8988T (cell line): ENCODE measurements around the gene SPATA25.
"Not testable (repeated sequence)": the region's sequence is repeated elsewhere in the genome, so short reads cannot be mapped to it uniquely, and the experiment has no call there.

Experiments used
- DNase-seq: peaks from one replicate; pipeline ENCODE4 v3.0.0; 2011

SPATA25 gene

GRCh38 chr20:45892049-45892825 lies 4.8 kb upstream of the SPATA25 start:
- peak; percentile 73 for DNase-seq

- DNase-seq = peak; percentile 99
Measured at GRCh38 chr20:45890985-45891983, 3.9 kb upstream of the SPATA25 start, which contains the start of the genes CTSA and NEURL2. Gene CTSA, plus strand, starts transcription at chr20:45891335. Its CDS starts 234 bp downstream, at chr20:45891569. Gene NEURL2, minus strand, starts transcription at chr20:45891208. Its CDS starts 217 bp downstream, at chr20:45890991.

DNA sequence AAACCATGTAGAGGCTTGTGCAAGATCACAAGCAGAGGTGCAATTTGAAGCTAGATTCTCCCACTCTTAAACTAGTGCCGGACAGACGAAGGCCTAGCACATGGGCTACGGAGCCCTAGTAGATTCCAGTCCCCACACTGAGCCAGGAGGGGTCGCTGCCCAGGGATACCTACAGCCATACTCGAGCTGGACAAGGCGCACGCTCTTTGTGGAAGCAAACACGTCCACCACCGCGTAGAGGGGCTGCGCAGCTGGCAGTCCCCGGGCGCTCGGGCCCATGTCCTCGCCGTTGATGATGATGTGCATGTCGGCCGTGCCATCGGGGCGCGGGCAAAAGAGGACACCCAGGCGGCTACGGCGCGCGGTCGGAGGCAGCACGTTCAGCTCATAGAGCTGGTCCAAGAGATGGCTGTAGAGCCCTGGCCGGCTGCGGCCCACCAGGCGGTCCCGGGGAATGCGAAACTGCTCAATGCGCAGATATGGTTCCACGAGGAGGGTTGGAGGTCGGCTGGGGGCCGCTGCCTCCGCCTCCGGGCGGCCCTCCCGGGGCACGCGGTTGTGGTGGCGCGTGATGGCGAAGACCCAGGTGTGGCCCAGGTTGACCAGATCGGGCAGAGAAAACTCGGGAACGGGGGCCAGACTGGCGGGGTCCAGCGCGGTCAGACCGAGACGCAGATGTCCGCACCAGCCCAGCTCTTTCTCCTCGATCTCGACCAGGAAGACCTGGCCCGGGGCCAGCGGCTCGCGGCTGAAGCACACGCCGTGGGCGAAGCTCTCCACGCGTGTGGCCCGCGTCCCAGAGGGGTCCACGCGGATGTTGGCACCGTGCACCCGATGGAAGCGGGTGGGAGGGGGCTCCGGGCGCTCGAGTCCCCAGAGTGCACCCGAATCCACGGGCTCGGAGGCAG lies 2.9 kb upstream of the SPATA25 start:
- DNase-seq = no peak

DNA sequence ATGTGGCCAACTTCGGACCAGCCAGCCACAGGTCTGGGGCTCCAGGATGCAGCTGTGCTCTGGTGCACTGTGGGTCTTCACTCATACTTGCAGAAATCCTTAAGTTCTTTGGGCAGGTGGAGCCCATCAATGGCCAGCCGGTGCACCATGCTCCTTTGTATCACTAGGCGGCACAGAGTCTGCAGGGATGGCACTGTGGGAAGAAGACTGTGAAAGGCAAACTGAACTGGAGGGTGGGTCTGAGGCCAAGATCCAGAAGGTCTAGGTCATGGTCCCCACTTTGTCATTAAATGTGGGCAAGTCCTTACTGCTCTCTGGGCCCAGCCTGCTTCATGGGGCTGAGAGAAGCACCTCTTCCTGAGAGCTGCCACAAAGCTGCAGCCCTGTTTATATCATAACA lies 1.3 kb upstream of the SPATA25 start:
- DNase-seq = no peak

DNA sequence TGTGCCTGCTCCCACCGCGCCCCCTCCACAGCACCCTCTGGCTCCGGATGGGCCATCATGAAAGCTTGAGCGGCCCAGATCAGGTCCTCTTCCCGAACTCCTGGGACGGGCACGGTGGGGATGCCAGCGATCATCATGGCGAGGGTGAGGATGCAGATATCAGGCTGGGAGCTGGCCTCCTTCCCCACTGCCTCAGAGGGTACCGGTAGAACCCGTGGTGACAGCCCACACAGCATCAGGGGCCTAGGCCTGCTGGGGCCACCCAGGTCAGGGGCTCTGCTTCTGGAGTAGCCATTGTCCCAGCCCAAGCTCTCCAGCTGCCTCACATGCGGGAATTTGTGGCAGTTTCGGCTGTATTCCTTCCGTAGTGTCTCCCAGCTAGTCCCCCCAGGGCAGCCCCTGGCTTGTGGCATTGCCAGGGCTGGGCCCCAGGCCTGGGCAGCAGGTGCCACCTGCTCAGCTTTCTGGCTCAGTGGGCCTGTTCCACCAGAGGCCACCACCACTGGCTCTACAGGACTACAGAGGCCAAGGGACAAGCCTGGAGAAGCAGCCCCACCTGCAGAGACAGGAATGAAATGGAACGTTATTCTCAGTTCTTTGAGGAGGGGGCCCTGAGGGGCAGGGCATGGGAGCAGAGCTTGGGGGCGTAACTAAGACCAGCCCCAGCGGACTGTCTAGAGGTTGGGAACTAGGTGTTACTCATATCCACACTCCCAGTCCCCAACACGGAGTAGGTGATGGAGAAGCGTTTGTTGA lies 654 bp downstream of the SPATA25 start:
- DNase-seq = no peak

DNA sequence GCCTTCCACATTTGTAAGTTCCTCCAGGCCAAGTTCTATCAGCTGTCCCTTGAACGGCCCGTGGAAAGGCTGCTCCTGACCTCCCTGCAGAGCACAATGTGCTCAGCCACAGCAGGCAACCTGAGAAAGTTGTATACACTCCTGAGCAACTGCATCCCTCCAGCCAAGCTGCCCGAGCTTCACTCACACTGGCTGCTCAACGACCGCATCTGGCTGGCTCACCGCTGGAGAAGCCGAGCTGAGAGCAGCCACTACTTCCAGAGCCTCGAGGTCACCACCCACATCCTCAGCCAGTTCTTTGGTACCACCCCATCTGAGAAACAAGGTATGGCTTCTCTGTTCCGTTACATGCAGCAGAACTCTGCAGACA lies 4.3 kb downstream of the SPATA25 start:
- DNase-seq = no peak

DNA sequence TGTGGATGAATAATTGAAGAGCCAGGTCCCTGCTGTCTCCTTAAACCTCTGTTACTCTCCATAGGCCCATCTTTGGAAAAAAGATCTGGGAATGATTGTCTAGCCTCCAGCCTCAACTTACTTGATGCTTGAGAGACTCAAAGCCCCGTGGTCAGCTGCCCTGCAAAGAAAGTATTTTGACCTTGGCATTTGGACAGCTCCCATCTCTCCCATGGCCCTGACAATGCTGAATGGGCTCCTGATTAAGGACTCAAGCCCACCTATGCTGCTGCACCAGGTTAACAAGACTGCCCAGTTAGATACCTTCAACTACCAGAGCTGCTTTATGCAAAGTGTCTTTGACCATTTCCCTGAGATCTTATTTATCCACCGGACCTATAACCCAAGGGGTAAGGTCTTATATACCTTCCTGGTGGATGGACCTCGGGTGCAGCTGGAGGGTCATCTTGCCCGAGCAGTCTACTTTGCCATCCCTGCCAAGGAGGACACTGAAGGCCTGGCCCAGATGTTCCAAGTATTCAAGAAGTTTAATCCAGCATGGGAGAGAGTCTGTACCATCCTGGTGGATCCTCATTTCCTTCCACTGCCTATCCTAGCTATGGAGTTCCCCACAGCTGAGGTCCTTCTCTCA lies 4.8 kb downstream of the SPATA25 start:
- DNase-seq = no peak

DNA sequence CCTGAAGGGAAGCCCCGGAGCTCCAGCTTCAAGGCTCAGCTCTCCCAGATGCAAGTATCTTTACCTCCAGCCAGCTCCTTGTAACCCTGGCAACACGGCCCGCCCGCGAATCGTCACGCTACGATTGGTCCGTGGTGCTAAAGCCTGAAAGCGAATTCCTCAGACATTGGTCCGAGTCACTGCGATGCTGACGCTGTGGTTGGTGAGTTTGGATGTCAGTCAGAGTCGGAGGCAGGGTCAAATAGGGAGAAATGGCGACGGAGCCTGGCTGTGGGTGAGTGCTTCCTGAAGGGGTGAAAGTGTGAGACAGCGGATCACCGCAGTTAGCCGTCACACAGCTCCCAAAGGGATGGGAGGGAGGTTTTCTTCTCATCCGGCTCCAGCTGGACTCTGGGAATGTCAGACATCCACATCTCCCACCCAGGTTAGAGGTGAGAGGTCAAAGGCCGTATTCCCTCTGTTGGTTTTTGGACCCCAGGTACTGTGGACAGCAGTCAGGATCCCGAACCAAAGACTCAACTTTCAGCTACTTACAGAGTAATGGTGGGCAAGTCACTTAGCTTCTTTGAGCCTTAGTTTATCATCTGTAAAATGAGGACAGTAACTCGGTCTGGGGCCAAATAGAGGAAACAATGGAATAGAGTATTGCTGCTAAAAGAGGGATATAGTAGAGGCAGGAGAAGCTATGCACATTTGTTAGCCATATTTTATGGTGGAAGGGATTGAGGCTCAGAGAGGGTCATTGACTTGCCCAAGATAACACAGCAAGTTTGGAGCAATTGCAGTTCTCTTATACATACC lies 6.2 kb downstream of the SPATA25 start, which contains the start of gene ZSWIM1:
ZSWIM1 (plus strand) TSS at position 240 of the 801 bp plus-strand sequence. CDS start 1,366 bp downstream, outside the sequence.
- peak; percentile 90 for DNase-seq

GRCh38 chr20:45878076-45878761 lies 9.2 kb downstream of the SPATA25 start:
- DNase-seq = no peak

GRCh38 chr20:45874576-45874975 lies 12.8 kb downstream of the SPATA25 start:
- DNase-seq = no peak

- not testable (repeated sequence) for DNase-seq
Measured at GRCh38 chr20:45874104-45874481, 13.3 kb downstream of the SPATA25 start.

DNA sequence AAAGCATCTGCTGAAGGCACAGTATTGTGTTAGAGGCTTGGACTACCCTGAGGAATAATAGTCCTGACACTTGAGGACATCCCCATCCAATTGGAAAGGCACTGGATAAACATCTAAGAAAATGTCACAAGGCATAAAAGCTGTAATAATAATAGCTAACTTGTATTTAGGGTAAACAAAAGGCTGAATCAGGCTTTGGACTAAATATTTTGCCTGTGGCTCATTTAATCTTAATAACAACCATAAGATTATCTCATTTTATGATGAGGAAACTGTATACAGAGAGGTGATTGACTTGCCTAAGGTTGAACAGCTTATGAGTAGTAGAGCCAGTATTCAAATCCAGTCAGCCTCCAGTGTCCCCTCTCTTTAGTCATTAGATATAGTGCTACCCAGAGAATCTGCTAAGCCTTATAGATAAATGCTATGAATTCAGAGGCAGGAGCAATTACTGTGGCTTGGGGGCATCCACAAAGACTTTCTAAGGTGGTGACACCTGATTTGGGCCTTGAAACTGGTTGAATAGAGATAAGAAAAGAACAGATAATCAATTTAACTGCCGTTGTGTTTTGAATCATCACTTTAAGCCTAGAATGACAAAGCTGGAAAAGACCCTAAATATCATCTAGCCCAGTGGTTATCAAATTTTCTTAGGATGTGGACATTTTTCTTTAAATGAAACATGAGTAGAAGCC lies 13.9 kb downstream of the SPATA25 start:
- DNase-seq = no peak

DNA sequence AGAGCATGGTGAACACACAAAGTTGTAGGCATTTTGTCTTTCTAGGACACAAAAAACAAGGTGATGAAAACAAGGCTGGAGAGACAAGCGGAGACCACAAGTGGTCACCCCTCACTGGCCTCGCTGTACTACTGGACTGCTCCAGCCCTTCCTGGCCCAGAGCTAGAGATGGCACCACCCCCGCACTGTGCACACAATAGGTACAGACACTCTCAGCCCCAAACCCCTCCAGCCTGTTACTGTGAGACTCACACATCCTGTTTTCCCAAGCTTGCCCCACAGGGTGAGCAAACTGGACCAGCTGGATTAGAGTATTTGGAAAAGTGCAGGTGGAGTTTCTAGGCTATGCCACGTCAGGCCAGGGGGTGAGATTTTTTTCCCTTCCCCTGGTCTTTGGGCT lies 14.8 kb downstream of the SPATA25 start:
- DNase-seq = no peak

DNA sequence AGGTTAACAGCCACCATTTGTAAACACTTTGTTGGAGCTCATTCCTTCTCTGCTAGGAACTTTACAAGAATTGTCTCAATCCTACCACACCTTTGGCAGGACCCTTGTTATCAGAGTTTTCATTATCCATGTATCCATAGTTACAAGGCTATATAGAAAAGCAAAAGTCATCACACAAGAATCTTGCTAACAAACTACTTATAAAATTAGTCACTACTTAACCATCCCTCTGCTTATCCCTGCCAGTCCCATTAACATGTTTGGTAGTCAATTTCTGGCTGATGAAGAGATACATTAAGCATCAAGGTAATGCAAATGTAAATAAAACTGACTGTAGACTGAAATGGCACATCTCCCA lies 19.6 kb downstream of the SPATA25 start:
- DNase-seq = no peak

DNA sequence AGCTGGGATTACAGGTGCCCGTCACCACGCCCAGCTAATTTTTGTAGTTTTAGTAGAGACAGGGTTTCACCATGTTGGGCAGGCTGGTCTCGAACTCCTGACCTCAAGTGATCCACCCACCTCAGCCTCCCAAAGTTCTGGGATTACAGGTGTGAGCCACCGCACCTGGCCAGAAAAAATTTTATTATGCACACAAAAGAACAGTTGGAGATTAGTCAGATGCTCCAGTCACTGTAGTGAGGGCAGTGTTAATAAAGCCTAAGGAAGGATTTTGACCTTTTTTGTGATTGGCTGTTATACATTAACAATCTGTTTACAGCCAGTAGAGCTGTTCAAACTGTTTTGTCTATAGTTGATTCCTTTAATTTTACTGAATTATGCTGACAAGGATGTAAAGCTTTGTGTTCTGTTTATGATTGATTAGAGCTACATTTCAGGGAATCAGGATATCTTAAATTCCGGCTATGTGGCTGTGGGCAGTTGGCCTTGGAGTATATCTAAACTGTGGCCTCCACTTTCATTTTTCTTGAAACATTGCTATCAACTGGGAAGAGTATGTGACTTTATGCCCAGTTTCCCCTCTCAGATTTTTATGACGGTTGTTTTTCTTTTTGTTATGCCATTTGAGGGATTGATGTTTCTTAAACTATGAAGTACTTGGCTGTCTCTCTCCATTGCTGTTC lies 20.1 kb downstream of the SPATA25 start:
- DNase-seq = no peak

DNA sequence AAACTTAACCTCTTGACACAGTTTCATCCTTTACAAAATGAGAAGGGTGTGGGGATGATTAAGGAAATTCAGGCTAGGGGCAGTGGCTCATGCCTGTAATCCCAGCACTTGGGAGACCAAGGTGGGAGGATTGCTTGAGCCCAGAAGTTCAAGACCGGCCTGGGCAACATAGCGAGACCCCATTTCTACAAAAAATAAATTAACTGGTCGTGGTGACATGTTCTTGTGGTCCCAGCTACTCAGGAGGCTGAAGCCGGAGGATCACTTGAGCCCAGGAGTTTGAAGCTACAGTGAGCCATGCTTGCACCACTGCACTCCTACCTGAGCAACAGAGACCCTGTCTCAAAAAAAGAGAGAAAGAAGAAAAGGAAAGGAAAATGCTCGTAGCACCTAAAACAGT lies 21.0 kb downstream of the SPATA25 start:
- DNase-seq = no peak

DNA sequence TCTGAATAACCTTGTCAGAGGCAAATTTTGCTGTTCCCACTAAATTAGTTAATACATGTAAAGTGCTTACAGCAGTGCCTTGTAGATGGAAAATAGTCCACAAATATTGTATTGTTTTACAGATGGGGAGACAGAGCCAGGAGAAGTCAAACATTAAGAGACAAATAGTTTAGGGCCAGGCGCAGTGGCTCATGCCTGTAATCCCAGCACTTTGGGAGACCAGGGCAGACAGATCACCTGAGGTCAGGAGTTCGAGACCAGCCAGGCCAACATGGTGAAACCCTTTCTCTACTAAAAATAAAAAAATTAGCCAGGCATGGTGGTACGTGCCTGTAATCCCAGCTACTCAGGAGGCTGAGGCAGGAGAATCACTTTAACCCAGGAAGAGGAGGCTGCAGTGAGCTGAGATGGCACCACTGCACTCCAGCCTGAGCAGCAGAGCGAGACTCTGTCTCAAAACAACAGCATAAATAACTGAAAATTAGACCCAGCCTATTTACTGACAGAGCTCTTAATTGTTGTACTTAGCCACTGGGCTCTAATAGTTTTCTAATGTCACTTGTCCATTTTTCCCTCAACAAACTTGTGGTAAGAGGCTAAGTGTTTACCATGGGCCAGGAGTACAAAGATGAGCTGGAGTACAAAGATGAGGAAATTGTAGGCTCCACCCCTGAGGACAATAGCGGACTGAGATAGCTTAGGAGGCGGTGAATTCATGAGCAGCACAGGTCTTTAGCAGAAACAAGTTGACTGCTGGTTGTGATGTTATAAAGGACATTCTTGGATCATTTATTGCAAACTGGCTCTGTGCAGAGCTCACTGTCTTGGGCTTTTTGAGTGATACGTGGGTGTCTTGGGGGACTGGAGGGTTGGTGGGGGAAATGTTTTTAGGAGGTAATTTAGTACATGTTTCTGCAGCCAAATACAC lies 23.6 kb downstream of the SPATA25 start:
- DNase-seq = no peak
